ENCODE measurements around the gene BAIAP2L2. TPM values are rescaled to one million over a fixed set of nuclear protein-coding genes. Genes with fewer than 3 reads are reported as not detected.

BAIAP2L2 gene
- total RNA-seq, 1 donor from 2014 or later: 1.6 TPM

- no peak for DNase-seq (ENCODE audit: low spot score in 2 of 2, unreplicated experiment in 2 of 2)
- Mint-ChIP-seq H3K27me3 (ENCODE audit: low read depth) (no peaks in the 10 kb centered on the region), H3K4me1 (peaks cover 2% of the 10 kb centered on the region), H3K27ac (no peak overlapping the region), H3K36me3 (peaks cover 4% of the 10 kb centered on the region), H3K4me3 (no peak overlapping the region), H3K9me3 (no peaks in the 10 kb centered on the region)
- TF ChIP-seq CTCF (IDR thresholded peaks at IDR 0.05; ENCODE audit: unreplicated experiment): no peak
Measured at GRCh38 chr22:38112381-38112780, 1.9 kb upstream of the BAIAP2L2 start.

GRCh38 chr22:38111925-38112355 is 1.5 kb upstream of the BAIAP2L2 start:
- Mint-ChIP-seq H3K4me3 (no peak overlapping the region), H3K4me1 (peaks cover 2% of the 10 kb centered on the region), H3K27ac (no peak overlapping the region), H3K27me3 (ENCODE audit: low read depth) (no peaks in the 10 kb centered on the region), H3K9me3 (no peaks in the 10 kb centered on the region), H3K36me3 (peaks cover 4% of the 10 kb centered on the region)
- TF ChIP-seq CTCF (IDR thresholded peaks at IDR 0.05; ENCODE audit: unreplicated experiment): no peak
- no peak for DNase-seq (ENCODE audit: low spot score in 2 of 2, unreplicated experiment in 2 of 2)

GRCh38 chr22:38110863-38111852 is 674 bp upstream of the BAIAP2L2 start:
- Mint-ChIP-seq H3K36me3 (peaks cover 4% of the 10 kb centered on the region), H3K27me3 (ENCODE audit: low read depth) (no peaks in the 10 kb centered on the region), H3K4me3 (no peak overlapping the region), H3K9me3 (no peaks in the 10 kb centered on the region), H3K27ac (no peak overlapping the region), H3K4me1 (peaks cover 2% of the 10 kb centered on the region)
- TF ChIP-seq CTCF (IDR thresholded peaks at IDR 0.05; ENCODE audit: unreplicated experiment): no peak
- no peak for DNase-seq (ENCODE audit: low spot score in 2 of 2, unreplicated experiment in 2 of 2)

GRCh38 chr22:38109371-38110001 is 998 bp downstream of the BAIAP2L2 start:
- TF ChIP-seq CTCF (IDR thresholded peaks at IDR 0.05; ENCODE audit: unreplicated experiment): no peak
- no peak overlapping the region for H3K4me3 Mint-ChIP-seq
- H3K27ac Mint-ChIP-seq: no peak overlapping the region
- H3K4me1 Mint-ChIP-seq: peaks cover 2% of the 10 kb centered on the region
- no peaks in the 10 kb centered on the region for H3K27me3 Mint-ChIP-seq (ENCODE audit: low read depth)
- H3K36me3 Mint-ChIP-seq: peaks cover 4% of the 10 kb centered on the region
- DNase-seq (ENCODE audit: low spot score in 2 of 2, unreplicated experiment in 2 of 2): no peak
- H3K9me3 Mint-ChIP-seq: no peaks in the 10 kb centered on the region

GRCh38 chr22:38108561-38109319 is 1.7 kb downstream of the BAIAP2L2 start:
- Mint-ChIP-seq H3K4me1 (no peaks in the 10 kb centered on the region), H3K36me3 (peaks cover 4% of the 10 kb centered on the region), H3K4me3 (no peak overlapping the region), H3K27ac (no peak overlapping the region), H3K9me3 (no peaks in the 10 kb centered on the region), H3K27me3 (ENCODE audit: low read depth) (no peaks in the 10 kb centered on the region)
- TF ChIP-seq CTCF (IDR thresholded peaks at IDR 0.05; ENCODE audit: unreplicated experiment): no peak
- DNase-seq (ENCODE audit: low spot score in 2 of 2, unreplicated experiment in 2 of 2): no peak

Data from mesothelial cell of epicardium (in vitro differentiated cells).